Activated T-helper 1 cell treated with Interleukin-2 at 50 U/mL for 16 hours (primary cell): Measurements from ENCODE around the gene TUBB2B.

Experiments
- DNase-seq: peaks from one replicate; pipeline ENCODE4 v3.0.0-alpha.2; 2020; ENCODE audit warnings: low read depth

TUBB2B gene

DNA sequence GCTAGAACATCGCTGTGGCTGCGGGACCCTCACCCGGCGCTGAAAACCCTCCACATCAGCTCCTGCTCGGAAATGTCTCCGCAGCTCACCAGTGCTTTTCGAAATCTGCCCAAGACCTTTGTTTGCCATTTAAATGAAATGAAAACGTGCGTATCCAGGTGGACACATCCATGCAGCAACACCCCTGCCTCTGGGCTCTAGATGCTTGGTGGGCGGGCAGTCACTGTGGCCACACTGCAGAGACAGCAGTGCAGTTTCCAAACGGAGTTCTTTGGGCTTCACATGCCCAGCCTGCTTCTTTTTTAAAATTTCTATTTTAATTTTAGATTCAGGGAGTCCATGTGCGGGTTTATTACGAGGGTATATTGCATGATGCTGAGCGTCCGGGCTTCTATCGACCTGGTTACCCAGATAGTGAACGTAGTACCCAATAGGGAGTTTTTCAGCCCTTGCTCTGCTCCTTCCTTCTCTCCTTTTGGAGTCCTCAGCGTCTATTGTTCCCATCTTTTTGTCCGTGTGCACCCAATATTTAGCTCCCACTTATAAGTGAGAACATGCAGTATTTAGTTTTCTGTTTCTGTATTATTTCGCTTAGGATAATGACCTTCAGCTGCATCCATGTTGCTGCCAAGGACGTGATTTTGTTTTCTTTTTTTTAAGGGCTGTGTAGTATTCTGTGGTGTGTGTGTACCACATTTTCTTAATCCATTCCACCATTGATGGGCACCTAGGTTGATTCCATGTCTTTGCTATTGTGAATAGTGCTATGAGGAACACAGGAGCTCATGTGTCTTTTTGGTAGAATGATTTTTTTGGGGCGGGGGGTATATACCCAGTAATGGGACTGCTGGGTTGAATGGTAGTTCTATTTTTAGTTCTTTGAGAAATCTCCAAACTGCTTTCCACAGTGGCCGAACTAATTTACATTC, 4.8 kb upstream of the TUBB2B start:
- no peak for DNase-seq

DNA sequence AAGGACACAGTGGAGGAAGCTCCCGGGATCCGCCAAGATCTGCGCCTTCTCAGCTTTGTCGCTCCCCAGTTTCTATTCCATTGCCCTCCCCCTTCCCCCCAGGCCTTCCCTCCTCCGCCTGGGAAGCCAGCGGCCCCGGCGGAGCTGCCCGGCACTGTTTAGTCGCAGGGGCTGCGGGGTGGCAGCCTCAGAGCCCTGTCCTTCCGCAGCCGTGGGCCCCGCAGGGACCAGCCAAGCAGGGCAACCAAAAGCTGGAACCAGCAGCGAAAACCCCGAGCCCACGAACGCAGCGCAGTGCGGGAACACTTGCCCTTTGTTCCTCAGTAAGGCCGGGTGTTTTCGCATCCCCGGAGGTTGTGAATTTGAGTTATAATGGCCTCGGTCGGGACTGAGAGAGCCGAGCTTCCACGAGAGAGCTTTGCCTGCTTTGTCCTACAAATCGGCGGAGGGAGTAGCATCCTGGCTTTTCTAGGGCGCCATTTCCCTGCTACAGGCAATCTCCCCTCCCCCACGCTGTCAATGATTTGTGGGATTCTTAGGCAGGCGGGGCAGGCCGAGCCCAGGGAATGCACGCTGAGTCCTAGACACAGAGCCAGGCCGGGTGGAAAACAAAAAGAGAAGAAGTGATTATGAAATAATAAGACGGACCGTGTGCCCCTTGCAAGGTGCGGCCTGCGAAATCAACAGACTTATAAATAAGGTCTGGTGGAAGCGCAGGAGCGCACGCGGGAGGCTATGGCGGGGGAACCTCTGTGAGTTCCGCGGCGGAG, 4.0 kb upstream of the TUBB2B start:
- DNase-seq: no peak

DNA sequence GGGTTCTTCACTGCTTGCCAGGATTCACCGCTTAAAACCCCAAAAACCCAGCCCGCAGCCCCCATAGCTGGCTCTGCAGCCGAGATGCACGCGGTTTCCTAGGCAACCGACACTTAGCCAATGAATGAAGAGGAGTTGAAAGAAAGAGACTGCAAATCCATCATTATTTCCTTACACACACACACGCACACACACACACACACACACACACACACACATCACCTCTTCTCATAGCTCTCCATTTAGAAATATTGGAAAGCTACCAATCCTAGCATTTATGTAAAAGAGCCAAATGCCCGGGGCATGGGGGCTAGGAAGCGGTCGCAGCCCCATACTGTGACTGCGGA, 3.4 kb upstream of the TUBB2B start:
- DNase-seq: no peak

DNA sequence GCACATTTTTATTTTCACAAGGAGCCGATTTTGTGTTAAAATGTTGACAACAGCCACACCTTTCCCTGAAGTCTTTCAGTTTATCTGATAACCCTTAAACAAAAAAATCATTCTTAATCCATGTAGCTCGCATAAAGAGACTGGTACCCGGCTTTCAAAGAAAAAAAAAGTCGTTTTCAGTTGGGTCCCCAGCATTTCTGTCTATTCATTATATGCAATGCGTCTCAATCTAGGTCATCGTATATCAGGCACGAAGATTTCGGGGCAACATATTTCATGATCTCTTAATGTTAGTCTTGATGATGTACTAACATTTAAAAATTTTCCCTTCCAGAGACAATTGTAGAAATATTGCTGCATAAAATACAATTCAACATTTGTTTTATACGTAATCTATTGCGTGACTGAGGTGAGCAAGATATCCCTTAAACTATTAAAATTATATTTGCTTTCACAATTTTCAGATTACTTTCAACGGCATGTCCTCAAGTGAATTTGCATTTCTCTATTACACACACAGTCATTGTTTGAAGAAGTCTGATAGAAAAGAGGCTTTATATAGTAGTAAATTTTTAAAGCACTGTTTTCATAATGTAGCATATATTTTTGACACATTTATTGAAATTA, 2.9 kb upstream of the TUBB2B start:
- no peak for DNase-seq

DNA sequence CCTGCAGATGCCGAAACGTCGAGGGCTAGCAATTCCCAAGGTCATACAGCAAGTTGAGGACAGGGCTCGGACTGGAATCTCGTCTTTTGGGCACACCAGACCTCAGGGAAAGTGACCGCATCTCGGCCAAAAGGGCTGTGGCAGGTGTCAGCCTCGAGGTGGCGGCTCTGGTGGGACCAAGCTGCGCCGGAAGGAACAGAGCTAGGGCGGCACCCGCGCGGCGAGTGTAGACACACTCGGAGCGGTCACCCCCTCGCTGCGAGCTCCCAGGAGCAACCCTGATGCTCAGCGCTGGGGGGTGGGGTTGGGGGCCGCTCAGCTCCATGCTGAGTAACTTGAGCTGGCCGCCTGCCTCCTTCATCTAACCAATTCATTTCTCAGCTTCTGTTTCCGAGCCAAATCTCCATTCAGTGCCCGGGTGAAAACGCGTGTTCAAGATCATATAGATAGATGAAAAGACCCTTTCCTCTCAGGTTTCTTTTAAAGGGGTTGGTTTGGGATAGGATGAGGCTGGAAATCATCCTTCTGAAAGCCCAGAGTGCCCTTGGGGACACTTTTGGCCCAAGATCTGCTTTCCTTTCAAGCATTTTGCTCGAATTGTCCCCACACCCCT, 2.2 kb upstream of the TUBB2B start:
- DNase-seq: no peak

DNA sequence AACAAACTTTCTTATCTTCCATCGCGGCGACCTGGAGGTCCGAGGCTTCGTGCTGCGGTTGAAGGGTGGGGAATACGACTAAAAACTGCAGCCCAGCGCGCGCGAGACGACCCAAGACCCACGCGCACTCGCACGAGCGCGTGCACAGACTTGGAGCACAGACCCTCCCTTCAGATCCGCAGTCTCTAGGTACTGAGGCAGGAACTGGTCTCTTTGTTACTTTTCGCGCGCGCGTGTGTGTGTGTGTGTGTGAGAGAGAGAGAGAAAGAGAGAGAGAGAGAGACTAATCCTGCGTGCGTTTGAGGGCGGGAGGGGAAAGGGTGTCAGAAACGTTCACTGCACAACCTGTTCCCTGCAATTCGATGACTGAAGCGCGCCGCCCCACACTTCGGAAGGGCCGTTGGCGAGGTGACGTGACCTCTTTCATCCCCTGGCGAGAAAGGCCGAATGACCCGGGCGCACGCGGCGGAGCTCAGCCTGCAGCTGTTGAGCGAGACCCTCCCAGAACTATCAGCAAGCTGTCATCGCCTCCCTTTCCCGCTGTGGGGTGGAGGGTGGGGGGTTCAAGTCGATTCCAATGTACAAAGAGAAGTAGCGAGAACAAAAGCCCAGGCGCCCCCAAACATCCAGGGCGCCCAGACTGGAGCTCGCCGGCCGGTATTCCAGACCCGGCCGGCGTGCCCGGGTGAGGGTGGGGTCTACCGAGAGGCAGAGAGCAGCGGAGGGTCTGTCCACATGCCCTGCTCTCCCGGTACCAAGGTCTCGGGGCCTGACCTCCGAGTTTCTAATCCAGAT, 1.5 kb upstream of the TUBB2B start:
- DNase-seq: no peak

DNA sequence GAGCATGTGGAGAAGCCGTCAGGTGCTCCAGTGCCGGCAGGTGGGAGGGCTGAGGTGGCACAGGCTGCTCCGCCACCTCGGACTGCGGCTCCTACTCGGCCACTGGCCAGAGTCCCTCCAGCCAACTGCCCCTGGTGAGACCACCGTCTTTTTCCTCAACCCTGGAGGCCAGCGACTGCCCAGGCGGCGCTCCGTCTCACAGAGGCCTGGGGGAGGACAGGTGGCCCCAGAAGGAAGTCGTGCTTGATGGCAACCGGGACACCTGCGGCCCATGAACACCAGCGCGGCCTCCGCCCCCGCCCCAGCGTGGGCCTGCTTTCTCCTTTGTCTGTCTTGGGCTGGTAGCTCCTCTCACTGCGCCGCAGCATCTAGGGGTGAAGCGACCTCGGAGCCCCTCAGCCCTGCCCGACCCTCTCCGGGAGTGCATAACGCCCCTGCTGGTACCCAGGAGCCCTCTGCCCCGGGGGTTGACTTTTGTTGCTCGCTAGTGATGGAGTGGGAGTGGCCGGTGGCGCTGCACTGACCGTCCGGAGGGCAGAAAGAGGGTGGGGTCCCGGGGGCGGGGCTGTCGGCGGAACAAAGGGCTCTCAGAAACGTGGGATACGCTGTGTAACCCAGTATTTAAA, 706 bp upstream of the TUBB2B start:
- no peak for DNase-seq

DNA sequence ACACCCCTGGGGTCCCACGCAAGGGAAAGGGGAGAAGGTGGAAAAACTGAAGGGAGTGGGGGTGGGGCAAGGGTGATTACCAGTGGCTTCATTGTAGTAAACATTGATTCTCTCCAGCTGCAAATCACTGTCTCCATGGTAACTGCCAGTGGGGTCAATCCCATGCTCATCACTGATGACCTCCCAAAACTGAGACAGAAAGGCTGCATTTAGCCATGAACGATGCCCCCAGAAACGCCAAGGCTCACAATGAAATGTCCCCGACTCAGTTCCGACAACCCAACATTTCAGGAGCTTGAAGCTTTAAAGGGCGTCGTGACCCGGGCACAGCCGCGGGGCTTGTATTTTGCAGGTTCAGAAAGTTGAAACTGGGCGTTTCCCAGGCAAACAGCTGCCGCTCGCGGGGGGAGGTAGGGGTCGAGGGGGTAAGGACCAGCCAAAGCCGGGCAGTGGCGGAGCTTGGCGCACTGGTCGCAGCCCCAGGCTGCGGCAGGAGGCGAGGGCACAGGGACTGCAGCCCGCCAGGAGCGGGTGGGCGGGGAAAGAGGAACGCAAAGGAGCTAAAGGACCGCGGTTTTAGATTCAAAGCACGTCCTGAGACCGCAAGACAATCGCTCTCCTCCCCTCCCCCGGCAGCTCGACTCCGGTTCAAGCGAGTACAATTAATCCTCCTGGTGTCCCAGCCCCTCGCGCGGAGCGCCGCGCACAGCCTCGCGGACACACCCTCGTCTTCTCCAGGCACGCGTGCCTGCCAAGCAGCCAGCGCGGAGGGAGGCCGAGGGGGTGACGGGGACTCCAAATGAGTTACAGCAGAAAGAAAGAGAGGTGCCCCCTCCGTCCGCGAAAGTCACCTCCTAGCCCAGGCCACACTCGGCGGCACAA, 731 bp downstream of the TUBB2B start:
- no peak for DNase-seq

DNA sequence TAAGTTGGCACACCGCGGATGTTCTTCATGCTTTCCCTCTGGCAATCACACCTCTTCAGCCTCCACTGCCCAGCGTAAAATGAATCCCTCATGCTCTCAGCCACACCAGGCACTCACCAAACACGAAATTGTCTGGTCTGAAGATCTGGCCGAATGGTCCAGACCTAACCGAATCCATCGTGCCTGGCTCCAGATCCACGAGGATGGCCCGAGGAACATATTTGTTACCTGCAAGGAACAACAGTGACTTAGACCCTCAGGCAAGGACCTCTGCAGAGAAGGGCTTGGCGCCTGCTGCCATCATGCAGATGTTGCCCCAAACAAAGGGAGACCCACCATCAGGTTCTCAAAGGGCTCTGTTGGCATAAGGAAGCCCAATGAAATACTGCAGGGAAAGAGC, 1.4 kb downstream of the TUBB2B start:
- no peak for DNase-seq

DNA sequence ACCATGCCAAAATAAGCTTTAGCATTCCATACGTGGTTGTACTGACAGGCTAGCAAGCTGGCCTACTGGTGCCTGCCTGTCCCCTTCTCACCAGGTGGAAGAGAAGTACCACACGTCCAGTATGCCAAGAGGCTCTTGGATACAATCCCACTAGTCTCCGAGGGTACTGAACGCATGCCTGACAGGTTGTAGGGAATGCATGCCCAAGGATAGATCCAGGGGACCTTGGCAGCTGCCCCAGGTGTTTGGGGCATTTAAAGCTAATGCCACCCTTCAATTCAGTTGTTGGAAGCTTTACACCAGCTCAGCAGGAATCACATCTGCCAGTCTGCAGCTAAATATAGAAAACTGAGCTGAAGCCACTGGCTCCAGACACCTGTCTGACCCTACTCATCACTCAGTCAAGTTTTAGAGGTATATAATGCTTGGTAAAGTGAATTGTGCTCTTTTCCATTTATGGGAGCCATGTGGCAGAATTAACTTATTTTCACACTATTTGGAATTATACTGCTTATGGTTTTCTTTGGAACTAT, 4.9 kb downstream of the TUBB2B start:
- no peak for DNase-seq

DNA sequence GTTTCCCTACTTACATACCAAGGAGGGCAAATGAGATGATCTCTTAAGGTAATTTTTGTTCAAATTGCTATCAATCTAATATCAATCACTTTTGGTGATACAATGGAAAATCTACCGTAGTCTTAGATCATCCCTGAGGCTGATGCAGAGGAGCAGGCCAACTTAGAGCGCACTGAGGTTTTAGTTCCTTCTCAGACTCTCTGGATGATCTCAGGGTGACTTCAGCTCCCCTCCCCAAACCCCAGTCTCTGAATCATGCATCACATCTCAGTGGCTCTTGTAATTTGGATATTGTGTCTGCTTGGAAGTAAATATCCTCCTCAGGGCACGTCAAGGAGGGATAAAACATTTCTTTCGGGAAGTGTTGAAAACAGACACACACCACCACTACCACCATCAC, 5.9 kb downstream of the TUBB2B start:
- DNase-seq: no peak

DNA sequence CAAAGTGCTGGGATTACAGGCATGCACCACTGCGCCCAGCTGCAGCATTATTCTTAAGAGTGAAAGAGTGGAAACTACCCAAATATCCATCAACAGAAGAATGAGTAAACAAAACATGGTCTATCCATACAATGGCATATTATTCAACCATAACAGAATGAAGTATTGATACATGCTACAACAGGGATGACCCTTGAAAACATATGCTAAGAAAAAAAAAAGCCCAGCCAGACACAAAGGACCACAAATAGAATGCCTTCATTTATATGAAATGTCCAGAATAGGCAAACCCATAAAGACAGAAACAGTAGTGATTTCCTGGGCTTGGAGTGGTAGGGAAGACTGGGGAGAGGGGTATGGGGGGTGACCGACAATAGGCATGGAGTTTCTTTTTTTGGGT, 7.1 kb downstream of the TUBB2B start:
- DNase-seq: no peak

DNA sequence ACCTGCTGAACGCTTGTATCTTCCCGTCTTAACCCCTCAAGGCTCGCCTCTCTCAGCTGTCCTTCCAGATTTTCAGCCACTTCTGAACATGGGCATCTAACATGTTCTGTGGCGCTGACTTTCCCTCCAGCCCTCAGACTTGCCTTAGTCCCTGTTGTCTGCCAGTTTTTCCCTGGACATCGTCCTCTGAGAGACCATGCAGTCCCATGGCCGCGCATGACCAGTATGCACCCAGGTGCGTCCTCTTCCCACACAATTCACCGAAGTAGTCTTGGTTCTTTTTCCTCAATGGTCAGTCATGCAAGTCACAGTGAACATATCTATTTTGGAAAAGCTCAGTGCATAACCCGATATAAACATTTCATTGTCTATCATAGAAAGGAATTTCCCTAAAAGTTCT, 9.2 kb downstream of the TUBB2B start:
- no peak for DNase-seq

DNA sequence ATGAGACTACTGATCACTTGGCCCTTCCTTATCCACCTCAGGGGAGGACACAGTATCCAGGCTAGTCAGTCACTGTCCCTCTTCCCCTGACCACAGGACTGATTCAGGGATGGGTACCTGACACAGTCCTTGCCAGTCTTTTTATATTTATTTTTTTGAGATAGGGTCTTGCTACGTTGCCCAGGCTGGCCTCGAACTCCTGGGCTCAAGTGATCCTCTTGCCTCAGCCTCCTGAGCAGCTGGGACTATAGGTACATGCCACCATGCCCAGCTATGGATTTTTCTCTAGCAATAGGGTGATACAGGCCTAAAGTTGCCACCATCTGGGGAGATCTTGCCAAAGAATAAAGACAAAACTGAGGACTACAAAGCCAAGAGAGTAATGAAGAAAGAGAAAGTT, 10.2 kb downstream of the TUBB2B start:
- no peak for DNase-seq

DNA sequence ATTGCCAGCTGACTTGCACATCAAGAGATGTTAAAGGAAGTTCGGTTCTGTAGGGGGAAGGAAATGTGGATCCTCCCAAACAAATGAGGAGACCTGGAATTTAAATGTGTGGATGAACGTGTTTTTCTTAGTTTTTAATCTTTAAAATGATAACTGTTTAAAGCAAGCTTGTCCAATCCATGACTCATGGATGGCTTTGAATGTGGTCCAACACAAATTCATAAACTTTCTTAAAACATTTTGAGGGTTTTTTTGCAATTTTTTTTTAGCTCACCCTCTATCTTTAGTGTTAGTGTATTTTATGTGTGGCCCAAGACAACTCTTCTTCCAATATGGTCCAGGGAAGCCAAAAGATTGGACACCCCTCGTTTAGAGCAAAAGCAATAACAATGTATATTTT, 12.6 kb downstream of the TUBB2B start:
- DNase-seq: no peak

DNA sequence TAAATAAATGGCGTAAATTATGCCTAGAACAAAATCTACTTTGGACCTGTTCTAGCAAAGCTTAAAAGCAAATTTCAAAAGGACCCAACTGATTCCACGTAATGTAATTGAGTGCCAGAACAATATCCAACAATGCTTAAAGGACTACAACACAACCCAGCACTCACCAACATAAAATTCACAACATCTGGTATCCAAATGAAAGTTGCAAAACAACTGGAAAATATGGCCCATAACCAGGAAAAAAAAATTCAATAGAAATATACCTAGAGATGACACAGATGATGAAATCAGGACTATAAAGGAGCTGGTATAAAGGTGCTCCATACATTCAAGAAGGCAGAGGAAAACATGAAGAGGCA, 14.1 kb downstream of the TUBB2B start:
- DNase-seq: no peak

DNA sequence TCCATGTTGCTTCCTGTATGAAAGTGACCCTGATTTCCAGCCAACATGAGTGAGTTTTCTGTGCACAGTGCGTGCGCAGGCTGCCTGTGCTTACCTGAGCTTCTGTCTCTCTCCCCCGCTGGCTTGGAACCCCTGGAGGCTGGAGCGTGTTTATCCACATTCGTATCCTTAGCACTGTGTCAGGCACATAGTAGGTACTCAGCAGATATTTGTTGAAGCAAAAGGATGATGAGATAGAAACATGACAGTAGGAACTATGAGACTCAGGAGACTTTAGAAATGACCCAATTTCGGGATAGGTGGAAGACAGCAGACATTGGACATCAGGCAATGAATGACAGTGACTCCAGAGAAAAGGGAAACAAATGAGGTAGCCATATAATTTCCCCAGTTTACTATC, 15.2 kb downstream of the TUBB2B start:
- no peak for DNase-seq

DNA sequence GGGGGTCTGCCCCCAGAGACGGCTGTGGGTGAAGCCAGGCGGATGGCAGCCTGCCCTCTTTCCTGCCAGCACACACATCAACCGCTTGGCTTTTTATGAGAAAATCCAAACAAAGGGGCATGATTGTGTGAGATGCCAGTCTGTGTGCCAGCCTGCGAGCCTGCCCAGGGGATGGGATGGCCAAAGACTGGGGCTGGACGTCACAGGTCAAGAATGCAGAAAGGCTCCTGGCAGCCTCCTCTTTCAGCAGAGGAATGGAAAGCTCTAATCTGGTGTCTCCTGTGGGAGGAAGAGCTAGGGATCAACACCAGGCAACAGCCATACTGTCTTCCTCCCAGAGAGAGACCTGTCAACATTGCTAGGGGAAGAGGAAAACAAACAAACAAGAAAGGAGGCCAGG, 15.8 kb downstream of the TUBB2B start:
- no peak for DNase-seq

DNA sequence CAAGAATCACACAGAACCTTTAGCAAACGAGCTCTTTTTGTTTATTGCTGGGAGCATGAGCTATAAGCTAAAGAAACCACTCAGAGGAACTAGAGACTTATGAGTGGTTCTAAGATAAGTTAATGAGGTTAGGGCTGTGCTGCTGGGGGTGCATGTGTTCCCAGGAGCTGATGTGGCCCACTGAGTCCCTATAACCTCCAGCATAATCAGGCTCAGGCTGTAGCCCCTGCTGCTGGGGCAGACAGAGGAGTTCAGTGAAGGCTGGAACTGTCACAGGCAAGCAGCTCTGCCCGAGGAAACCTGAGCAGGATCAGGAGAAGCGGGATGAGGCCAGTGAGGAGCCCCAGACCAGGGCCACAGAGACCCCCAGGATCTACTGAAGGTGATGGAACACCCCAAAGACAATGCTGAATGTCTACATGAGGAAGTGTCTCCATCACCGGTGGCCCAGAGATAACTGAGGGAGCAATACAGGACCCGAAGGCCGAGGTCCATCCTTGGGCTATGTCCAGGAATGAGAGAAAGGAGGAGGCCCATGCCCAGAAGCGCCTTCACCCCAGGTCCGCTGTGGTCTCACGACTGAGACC, 17.3 kb downstream of the TUBB2B start:
- DNase-seq: no peak
